Astrocyte of the hippocampus (primary cell): ENCODE measurements around the gene BZW2.
"Not testable (repeated sequence)": the region's sequence is repeated elsewhere in the genome, so short reads cannot be mapped to it uniquely, and the experiment has no call there.

Experiments
- DNase-seq: peaks from one replicate; pipeline ENCODE4 v3.0.0; 2011; ENCODE audit warnings: low read depth, low spot score

BZW2 gene

DNA sequence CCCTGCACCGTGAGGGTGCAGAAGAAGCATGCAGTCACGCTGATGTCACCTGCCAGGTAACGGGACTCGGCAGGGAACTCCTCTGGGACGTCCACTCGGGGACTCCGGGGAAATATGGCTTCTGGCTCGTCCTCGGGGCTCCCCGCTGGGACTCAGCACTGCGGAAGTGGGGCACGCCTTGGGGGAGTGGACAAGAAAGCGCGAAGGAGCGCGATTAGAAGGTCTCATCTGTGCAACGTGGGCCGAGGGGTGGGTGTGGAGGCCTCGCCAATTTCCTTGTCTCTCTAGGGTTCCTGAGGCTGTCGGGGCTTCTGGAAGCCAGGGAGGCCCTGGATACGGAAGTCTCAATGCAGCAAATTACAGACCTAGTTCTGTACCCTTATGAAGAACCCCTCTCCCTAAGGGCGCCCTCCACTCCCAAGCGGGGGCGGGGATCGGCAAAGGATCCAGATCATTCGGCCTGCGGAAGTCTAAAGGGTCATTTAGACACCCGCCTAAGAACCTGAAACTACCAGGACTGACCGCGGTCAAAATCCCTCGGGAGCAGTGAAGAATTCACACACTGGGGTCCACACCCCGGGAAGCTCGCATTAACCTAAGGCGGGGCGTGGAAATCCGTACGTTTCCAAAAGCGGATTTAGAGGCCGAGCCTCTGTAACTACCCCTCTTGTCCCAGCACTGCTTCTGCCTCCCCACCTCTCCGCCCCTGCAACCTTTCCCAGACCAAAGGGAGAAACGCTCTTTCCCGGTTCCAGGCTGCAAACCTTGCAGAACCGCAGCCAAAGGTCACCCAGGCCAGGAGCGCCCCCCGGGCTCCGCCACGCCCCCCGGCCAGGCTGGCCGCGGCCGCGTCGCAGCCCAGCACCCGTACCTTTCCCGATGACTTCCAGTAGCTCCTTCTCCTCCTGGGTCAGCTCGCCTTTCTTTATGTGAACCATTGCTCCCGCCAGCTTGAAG is 1.1 kb upstream of the BZW2 start:
- peak; percentile 59 for DNase-seq

DNA sequence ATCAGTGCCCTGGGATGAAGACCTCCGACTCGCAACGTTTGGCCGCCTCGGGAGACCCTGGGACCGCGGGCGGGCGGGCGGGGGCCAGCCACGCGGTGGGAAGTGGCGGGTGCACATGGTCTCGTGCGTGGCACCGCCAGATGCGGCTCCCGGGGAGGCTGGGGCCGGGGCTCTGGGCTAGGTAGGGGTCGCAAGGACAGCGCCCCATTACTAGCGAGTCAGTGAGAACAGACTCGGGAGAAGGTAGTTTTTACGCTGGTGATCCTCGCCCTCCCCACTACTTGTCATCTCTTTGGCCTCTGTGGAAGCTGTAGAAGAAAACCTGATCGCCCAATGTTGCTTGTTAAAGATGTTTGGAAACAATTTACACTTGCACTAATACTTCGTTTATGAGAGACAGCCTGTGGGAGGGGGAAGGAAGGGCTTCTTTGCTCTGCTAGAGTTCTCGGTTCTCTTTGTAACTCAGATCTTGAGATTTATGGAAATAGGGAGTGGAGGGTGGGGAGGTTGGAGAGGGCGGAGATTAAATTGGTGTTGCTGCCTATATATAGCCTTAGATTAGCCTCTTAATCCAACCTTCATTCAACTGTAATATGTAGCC is 591 bp downstream of the BZW2 start:
- DNase-seq, result peak; percentile 36

DNA sequence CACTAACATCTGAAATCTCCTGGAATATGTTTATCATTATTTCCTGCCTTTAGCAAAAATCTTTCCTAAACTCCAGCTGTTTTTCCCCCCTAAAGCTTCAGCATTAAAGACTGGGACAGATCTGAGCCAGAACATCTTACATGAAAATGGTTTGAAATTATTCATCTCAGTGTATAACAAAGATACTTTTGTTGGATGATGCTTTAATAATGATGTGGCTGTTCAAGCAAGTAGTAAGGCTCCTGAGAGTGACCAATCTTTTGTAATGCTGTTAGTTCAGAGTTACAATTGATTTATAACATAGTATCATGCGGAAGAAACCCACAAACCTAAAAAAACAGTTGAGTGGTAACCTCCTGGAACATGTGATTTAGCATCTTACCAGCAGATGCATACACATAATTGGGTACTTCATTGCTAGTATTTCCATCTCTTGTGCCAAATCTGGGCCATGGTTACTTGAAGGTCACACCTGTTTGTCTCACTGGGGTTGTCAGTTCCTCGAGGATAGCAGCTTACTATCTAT is 1.5 kb downstream of the BZW2 start:
- DNase-seq, result peak; percentile 14

DNA sequence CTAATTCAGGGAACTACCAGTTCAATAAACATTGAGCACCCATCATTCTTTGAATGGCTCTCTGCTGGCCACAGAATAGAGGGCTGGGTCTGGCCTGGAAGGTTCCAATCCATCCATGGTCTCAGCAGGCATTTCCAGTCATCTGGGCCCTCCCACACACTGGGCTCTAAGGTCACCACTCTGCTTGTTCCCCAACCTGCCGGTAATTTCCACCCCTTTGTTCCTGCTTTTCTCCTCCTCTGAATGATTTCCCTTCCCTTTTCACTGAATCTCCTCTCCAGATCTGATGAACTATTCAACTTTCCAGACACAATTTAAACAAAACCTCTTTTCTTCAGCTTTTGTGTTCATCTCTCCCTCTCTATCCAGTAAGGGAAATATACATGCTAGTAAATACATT is 2.6 kb downstream of the BZW2 start:
- DNase-seq, result peak; percentile 4

DNA sequence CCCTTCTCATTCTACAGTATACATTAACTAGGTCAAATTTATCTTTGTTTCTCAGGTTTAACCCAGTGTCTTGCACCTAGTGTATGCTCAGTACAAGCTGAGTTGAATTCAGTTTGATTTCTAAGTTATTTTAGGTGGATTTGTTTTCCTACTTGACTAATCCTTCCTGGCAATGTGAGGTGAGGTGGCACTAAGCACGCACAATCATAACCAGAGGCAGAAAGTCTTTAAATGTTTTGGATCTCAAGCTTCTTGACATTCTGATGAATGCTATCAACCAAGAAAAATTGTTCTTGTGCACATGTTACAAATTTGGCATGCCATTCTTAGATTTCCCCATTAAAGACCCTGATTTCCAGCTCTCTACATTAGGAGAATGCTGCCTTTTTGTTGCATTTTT is 3.2 kb downstream of the BZW2 start:
- DNase-seq, result peak; percentile 56

DNA sequence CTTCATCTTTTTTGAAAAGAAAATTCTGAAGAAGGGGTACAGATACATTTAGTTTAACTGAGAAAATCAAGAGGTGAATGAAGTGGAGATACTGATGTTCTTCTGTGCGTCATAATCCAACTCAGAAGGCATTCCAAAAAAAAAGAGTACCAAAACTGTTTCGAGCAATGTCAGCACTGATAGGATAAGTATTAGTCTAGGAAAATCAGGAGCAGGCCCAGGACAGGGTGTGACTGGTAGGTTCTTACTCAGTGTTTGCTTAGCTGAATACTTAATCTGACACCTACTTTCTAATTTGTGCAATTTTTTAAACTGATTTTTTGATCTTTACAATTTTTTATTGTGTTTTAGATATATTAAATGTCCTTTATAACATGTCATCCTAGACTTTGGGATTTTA is 4.3 kb downstream of the BZW2 start:
- DNase-seq, result no peak

DNA sequence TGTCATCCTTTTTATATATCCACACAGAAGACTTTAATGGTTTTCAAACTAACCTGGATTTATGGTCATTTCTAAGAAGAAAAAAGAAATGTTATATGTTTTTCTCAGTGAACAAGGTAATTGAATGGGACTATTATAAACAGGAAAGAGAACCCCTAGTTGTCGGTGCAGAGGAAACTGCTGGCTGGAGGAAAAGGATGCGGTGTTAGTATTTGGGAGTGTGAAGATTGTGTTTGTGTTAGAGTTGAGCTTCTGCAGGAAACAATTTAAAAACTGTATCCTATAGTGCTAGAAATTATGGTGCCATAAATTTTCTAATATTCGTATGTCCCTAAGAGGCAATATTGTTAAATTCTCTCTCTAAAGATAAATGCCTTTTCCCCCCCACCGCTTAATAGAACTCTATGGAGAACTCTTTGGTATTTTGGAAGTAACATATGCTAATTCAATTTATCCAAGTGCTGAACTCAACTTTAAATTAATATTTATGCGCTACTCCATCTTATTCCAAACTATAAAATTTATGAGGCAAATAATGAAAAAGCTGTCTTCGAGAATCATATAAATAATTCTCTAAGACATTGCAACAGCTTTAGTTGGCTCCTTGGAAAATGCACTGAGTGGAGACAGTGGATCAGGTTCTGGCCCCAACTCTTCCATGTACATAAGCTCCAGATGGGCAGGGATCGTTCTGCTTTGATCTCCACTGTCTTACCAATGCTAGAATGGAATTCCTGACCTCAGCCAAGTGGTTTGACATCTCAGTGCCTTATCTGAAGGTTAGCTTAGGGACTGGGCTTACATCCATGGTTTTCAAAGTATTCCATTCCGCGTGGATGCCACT is 5.6 kb downstream of the BZW2 start:
- peak; percentile 32 for DNase-seq

DNA sequence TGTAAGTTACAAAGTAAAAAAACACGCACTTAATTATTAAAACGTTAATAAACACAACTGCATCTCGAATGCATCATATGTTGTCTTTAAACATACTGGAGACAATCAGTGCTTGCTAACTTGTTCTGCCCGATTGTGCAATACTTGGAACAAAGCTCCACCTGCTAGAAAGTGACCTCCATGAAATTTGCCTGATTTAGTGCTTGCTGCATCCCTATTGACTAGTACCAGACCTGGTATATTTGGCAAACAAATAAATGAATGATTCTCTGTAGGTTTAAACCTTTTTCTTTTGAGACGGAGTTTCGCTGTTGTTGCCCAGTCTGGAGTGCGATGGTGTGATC is 6.2 kb downstream of the BZW2 start:
- DNase-seq, result no peak

DNA sequence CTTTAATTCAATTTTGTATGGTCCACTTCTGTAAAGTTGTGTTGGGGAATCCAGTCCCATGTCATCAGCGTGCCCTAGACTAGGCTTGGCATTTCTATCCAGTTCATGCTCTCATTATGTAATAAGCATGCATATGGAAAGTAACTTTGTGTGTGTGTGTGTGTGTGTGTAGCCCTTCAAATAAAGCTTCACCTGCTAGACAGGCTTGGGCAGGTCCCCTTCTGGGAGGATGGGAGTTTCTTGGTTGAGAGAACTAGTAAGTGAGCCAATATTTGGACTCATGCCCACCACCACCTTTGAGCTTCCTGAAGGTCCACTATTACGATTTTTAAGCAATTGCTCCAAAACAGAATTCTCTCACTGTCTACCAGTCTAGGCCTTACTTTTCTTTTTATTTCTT is 6.9 kb downstream of the BZW2 start:
- DNase-seq, result no peak

DNA sequence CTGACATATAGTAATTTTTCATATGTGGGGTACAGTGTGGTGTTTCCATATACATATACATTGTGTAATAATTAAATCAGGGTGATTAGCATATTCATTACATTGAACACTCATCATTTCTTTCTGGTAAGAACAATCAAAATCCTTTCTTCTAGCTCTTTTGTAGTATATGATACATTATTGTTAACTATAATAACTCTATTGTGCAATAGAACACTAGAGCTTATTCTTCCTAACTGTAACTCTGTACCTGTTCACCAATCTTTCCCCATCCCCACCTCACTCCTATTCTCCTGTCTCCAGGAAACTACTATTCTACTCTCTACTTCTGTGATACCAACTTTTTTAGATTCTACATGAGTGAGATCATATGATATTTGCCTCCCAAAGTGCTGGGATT is 9.4 kb downstream of the BZW2 start:
- DNase-seq, result no peak

DNA sequence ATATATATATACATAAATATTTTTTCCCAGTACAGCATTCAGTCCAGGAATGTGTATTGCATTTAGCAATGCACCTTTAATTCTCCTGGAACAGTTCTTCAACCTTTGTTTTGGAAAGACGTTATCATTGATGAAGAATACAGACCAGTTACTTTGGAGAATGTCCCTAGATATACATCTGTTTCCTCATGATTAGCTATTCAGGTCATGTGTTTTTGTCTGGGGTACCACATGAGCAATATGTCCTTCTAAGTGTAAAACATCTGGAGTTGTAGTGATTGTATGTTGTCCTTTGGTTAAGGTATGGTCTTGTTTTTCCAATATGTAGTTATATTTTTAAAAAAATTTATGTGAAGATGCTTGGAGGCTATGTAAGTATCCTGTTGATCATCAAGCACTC is 10.2 kb downstream of the BZW2 start:
- DNase-seq, result no peak

DNA sequence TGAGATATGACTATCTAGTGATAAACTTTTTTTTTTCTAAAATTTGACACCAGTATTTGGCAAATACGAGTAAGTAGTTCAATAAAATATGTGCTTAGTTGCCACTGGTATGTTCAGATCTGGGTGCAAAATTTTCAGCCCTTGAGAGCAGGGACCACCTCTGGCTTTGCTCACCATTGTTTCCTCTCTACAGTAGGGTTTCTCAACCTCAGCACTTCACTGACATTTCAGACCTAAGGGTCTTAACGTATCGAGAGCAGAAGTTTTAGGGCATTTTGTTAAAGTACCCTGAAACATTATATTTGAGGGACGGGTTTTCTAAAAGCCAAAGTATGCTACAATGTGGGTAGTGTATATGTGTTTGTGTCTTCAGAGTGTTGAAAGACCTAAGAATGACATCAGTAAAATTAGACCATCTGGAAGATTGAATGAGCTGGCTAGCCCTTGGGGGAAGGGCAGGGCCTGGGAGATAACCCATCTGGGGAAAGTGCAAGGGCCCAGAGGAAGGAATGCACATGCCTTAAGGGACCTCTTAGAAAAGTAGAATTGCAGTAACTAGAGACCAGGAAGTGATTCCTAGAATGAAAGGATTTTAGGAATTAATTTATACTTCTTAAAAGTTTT is 11.8 kb downstream of the BZW2 start:
- peak; percentile 30 for DNase-seq

DNA sequence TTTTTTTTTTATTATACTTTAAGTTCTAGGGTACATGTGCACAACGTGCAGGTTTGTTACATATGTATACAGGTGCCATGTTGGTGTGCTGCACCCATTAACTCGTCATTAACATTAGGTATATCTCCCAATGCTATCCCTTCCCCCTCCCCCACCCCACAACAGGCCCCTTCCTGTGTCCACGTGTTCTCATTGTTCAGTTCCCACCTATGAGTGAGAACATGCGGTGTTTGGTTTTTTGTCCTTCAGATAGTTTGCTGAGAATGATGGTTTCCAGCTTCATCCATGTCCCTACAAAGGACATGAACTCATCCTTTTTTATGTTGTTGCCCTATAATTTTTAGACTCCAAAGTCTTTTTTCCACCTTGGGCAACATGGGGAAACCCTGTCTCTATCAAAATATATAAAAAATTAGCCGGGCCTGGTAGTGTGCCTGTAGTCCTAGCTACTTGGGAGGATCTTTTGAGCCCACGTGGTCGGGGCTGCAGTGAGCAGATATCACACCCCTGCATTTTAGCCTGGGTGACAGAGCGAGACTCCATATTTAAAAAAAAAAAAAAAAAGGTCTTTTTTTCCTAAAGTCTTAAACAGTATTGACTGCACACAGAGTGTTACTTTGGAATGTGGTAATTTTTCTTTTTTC is 14.0 kb downstream of the BZW2 start:
- DNase-seq, result not testable (repeated sequence)

DNA sequence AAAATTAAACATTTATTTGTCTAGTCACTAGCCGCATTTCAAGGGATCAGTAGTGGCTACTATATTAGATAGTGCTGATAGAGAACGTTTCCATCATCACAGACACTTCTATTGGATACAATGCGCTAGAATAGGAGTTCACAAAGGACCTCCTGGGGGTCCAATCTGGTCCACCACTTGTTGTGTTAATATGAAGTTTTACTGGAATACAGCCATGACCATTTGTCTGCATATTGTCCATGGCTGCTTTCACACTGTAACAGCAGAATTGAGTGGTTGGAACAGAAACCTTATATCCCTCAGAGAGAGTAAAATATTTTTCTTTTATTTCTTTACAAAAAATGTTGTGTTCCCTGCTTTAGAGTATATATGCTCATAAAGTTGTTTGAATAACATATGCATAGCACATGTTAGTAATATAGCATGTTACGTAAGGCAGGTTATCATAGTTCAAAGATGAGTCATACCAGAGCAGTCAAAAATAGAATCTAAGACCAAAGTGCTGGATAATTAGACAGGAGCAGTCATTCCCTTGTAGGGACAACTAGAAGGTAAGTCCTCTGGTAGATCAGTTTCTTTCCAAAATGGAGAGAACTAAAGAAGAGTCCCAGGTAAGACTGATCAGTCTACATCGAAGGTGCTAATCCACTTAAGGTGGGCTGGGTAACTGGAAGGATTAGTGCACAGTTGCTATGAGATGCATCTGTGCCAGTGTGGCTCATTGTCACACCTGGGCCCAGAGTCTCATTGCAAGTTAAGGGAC is 14.9 kb downstream of the BZW2 start:
- peak; percentile 48 for DNase-seq

DNA sequence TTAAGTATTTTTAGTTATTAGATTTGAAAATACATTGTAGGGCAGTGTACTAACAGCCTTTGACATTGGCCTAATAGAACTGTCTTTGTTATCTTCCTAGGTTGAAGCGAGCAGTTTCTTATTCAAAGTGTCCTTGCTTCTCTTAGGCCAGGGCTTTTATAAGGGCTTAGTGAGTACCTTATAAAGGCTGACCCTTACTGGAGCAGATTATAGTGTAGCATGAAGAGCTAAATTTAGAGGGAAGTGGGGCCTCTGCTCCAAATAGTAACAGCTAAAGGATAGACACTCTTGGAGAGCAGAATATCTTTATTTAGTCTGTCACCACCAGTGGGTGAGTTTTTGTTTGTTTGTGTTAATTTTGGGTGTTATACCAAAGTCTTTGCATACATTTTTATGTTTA is 15.9 kb downstream of the BZW2 start:
- DNase-seq, result no peak

DNA sequence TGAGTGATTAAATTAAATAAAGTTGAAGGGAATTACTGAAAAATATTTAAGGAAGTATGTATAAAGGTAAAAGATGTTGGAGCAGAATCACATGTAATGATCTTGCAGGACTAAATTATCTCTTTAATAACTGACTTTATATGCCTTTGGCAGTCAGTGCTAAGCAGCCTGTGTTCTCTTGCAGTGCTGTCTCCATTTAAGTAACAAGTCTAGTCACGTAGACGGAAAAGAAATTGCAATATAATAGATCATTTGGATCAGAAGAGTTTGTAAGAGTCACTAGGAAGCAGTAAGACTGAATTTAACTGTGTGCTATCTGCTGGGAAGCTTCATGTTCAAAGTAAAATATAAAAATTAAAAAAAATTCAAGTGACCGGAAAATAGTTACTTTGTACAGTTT is 21.4 kb downstream of the BZW2 start:
- no peak for DNase-seq

DNA sequence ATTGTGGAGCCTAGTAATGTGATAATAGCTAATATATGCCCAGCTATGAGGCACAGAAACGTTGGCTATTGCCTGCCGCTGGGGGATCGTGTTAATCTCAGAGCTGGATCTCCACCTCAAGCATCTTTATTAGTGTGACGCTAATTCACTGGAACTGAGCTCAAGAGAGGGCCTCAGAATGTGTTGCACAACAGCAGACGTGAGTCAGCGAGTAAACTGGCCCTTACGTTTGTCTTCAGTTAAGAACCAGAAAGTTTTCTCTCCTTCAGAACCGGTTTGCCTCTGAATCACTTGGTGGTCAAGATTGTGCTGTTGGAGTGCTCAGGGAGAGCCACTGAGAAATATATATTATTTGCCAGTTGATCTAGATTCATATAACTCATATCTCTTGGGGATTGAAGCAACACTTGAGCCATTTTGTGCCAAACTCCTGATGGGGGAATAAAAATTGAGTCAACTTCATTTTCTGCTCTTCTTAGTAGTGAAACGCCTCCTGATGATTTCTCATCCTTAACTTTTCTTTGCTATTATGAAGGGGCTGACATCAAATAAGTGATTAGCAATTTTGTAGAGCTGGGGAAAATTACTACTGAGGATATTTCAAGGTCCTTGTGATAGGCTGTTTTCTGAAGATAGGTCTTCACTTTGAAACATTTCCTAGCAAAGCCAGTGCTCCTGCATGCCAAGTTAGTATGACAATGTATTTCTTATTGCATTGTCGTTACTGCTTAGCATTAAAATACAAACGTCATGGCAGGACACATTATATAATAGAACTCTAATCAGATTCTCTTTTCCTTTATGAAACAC is 22.3 kb downstream of the BZW2 start:
- DNase-seq, result peak; percentile 95

DNA sequence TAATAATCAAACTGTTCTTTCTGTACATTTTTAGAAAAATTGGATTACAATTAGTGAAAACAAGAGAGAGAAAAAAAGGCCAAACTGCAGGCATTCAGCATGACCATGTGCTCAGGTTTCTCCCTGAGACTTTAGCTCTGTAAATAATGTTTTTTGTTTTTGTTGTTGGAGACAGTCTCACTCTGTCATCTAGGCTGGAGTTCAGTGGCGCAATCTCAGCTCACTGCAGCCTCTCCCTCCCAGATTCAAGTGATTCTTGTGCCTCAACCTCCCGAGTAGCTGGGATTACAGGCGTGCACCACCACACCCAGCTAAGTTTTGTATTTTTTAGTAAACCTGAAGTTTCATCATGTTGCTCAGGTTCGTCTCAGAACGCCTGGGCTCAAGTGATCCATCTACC is 23.0 kb downstream of the BZW2 start:
- no peak for DNase-seq

DNA sequence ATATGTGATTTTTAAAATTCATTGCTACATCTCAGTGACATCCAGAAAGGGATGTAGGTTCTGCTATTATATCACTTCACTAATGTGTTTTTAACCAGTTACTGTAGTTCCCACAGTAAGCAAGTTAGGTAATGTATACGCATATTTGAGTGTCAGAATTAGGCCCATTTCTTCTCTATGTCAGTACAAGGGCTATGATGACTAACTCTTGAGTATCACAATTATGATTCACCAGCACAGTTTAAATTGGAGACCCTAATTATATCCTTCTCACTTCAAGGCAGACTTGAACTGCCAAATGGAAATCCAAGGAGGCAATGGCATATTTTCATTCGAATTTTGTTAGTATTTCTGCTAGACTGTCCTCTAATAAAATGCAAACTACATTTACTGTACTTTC is 23.6 kb downstream of the BZW2 start:
- DNase-seq, result no peak

DNA sequence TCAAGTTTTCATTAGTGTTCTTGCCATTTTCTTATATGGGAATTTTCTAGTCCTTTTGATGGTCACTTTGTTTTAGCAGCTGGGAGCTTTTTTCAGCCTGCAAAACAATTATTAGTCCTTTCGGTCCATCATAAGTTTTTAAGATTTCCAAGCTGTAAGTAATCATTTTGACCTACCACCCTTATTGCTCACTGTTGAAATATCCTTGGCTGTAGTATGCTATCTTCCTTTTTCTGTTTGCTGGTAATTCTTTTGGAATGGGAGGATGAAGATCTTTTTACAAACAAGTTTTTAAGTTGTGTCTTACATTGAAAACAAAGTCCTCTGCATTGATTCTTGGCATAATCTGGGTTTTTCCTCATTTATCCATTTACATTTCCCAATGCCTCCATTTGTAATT is 24.0 kb downstream of the BZW2 start:
- DNase-seq, result no peak
